Ramos (cell line): ENCODE measurements around the gene DPYD.

Experiments used
- in situ Hi-C: fragments of 300-500 bp; cut with MboI; formaldehyde crosslinking; loops from one replicate; pipeline ENCODE4 v1.14.3; 2022; ENCODE audit warnings: low sequenced_read_pairs; ENCODE audit not compliant: unreplicated experiment

Gene DPYD

GRCh38 chr1:97090725-97091124 is 830.1 kb downstream of the DPYD start:
- in situ Hi-C loops = no loop called here

GRCh38 chr1:97089173-97089572 is 831.7 kb downstream of the DPYD start:
- in situ Hi-C loops = no loop called here

GRCh38 chr1:97088391-97088790 is 832.4 kb downstream of the DPYD start:
- in situ Hi-C loops = no loop called here

- in situ Hi-C loops = no loop called here
Measured at GRCh38 chr1:97084546-97084945, 836.3 kb downstream of the DPYD start.

GRCh38 chr1:97082160-97082848 is 838.5 kb downstream of the DPYD start:
- in situ Hi-C loops = no loop called here

- in situ Hi-C loops = no loop called here
Measured at GRCh38 chr1:97078872-97079271, 842.0 kb downstream of the DPYD start.

GRCh38 chr1:97077221-97077620 is 843.6 kb downstream of the DPYD start:
- in situ Hi-C loops = no loop called here

- in situ Hi-C loops = no loop called here
Measured at GRCh38 chr1:97074771-97075170, 846.1 kb downstream of the DPYD start.

GRCh38 chr1:97073936-97074335 is 846.9 kb downstream of the DPYD start:
- in situ Hi-C loops = no loop called here

GRCh38 chr1:97073169-97073568 is 847.7 kb downstream of the DPYD start:
- in situ Hi-C loops = no loop called here

GRCh38 chr1:97071173-97071572 is 849.7 kb downstream of the DPYD start:
- in situ Hi-C loops = no loop called here

GRCh38 chr1:97070376-97070775 is 850.5 kb downstream of the DPYD start:
- in situ Hi-C loops = no loop called here

- in situ Hi-C loops = no loop called here
Measured at GRCh38 chr1:97069312-97069711, 851.5 kb downstream of the DPYD start.

GRCh38 chr1:97066860-97067259 is 854.0 kb downstream of the DPYD start:
- in situ Hi-C loops = no loop called here

GRCh38 chr1:97063532-97063931 is 857.3 kb downstream of the DPYD start:
- in situ Hi-C loops = no loop called here

- in situ Hi-C loops = no loop called here
Measured at GRCh38 chr1:97061604-97062003, 859.2 kb downstream of the DPYD start.

- in situ Hi-C loops = no loop called here
Measured at GRCh38 chr1:97056386-97056785, 864.4 kb downstream of the DPYD start.

GRCh38 chr1:97053268-97053667 is 867.6 kb downstream of the DPYD start:
- in situ Hi-C loops = no loop called here

- in situ Hi-C loops = no loop called here
Measured at GRCh38 chr1:97051823-97052222, 869.0 kb downstream of the DPYD start.

GRCh38 chr1:97050506-97050905 is 870.3 kb downstream of the DPYD start:
- in situ Hi-C loops = no loop called here

- in situ Hi-C loops = no loop called here
Measured at GRCh38 chr1:97047421-97047793, 873.4 kb downstream of the DPYD start.

- in situ Hi-C loops = no loop called here
Measured at GRCh38 chr1:97046765-97047420, 873.9 kb downstream of the DPYD start.
